Measurements from ENCODE around the gene ADCK1.

Gene ADCK1

DNA sequence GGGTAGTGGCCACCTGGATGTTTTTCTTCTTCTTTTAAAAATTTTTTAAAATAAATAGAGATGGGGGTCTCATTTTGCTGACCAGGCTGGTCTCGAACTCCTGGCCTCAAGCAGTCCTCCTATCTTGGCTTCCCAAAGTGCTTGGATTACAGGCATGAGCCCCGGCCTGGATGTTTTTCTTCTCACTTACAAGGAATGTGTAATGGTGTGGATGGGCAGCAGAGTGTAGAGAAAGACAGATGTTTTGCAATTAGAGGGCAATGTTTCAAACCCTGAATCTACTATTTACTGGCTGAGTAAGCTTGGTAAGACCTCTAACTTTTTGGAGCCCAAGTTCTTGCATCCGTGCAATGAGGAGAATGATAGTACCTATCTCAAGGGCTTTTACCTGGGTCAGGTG lies 48.1 kb downstream of the ADCK1 start:
- no peak overlapping the region for H2AFZ ChIP-seq (ENCODE audit: low read depth, low read length, severe bottlenecking)
- no peaks in the 10 kb centered on the region for H3K36me3 ChIP-seq (ENCODE audit: low read length)
- no peaks in the 10 kb centered on the region for H3K27me3 ChIP-seq (ENCODE audit: low read length)
- no peaks in the 10 kb centered on the region for H3K9me3 ChIP-seq (ENCODE audit: insufficient read depth, low read length)
- H3K4me2 ChIP-seq (ENCODE audit: low read depth, low read length, poor library complexity, severe bottlenecking) = no peak overlapping the region
- H3K9me2 ChIP-seq (replicated peaks; ENCODE audit: insufficient read depth, low read length) = no peaks in the 10 kb centered on the region
- TF ChIP-seq, protein P1, sequence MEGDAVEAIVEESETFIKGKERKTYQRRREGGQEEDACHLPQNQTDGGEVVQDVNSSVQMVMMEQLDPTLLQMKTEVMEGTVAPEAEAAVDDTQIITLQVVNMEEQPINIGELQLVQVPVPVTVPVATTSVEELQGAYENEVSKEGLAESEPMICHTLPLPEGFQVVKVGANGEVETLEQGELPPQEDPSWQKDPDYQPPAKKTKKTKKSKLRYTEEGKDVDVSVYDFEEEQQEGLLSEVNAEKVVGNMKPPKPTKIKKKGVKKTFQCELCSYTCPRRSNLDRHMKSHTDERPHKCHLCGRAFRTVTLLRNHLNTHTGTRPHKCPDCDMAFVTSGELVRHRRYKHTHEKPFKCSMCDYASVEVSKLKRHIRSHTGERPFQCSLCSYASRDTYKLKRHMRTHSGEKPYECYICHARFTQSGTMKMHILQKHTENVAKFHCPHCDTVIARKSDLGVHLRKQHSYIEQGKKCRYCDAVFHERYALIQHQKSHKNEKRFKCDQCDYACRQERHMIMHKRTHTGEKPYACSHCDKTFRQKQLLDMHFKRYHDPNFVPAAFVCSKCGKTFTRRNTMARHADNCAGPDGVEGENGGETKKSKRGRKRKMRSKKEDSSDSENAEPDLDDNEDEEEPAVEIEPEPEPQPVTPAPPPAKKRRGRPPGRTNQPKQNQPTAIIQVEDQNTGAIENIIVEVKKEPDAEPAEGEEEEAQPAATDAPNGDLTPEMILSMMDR (IDR thresholded peaks at IDR 0.05; ENCODE audit: insufficient read depth, low read length, poor library complexity, severe bottlenecking) = no peak
- TF ChIP-seq EZH2phosphoT487 (conservative IDR thresholded peaks at IDR 0.05; ENCODE audit: low read length) = no peak
- H3K27ac ChIP-seq (ENCODE audit: low read depth, low read length) = no peak overlapping the region
- no peak overlapping the region for H3K4me3 ChIP-seq (ENCODE audit: insufficient read depth, low read length, poor library complexity, severe bottlenecking)
- no peak overlapping the region for H3K9ac ChIP-seq (ENCODE audit: low read length)
- H3F3A ChIP-seq (ENCODE audit: insufficient read depth) = no peaks in the 10 kb centered on the region
- H4K20me1 ChIP-seq (ENCODE audit: low read depth, low read length) = no peaks in the 10 kb centered on the region
- no peaks in the 10 kb centered on the region for H3K79me2 ChIP-seq (ENCODE audit: insufficient read depth, low read length)

DNA sequence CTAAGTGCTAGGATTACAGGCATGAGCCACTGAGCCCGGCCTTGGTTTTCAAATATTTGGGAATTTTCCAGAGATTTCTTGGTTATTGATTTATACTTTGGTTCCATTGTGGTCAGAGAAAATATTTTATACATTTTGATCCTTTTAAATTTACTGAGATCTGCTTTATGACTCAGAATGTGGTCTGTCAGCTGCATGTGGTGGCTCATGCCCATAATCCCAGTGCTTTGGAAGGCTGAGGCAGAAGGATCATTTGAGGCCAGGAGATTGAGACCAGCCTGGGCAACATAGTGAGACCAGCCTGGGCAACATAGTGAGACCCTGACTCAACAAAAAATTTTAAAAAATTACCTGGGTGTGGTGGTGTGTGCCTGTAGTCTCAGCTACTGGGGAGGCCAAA lies 49.8 kb downstream of the ADCK1 start:
- no peaks in the 10 kb centered on the region for H3K36me3 ChIP-seq (ENCODE audit: low read length)
- H3K79me2 ChIP-seq (ENCODE audit: insufficient read depth, low read length) = no peaks in the 10 kb centered on the region
- no peak overlapping the region for H3K27ac ChIP-seq (ENCODE audit: low read depth, low read length)
- no peak for TF ChIP-seq EZH2phosphoT487 (conservative IDR thresholded peaks at IDR 0.05; ENCODE audit: low read length)
- TF ChIP-seq, protein P1 (IDR thresholded peaks at IDR 0.05; ENCODE audit: insufficient read depth, low read length, poor library complexity, severe bottlenecking) = no peak
- no peaks in the 10 kb centered on the region for H3F3A ChIP-seq (ENCODE audit: insufficient read depth)
- H2AFZ ChIP-seq (ENCODE audit: low read depth, low read length, severe bottlenecking) = no peak overlapping the region
- H3K27me3 ChIP-seq (ENCODE audit: low read length) = no peaks in the 10 kb centered on the region
- H3K4me2 ChIP-seq (ENCODE audit: low read depth, low read length, poor library complexity, severe bottlenecking) = no peak overlapping the region
- no peak overlapping the region for H3K4me3 ChIP-seq (ENCODE audit: insufficient read depth, low read length, poor library complexity, severe bottlenecking)
- no peaks in the 10 kb centered on the region for H4K20me1 ChIP-seq (ENCODE audit: low read depth, low read length)
- no peak overlapping the region for H3K9ac ChIP-seq (ENCODE audit: low read length)
- no peaks in the 10 kb centered on the region for H3K9me2 ChIP-seq (replicated peaks; ENCODE audit: insufficient read depth, low read length)
- no peaks in the 10 kb centered on the region for H3K9me3 ChIP-seq (ENCODE audit: insufficient read depth, low read length)

DNA sequence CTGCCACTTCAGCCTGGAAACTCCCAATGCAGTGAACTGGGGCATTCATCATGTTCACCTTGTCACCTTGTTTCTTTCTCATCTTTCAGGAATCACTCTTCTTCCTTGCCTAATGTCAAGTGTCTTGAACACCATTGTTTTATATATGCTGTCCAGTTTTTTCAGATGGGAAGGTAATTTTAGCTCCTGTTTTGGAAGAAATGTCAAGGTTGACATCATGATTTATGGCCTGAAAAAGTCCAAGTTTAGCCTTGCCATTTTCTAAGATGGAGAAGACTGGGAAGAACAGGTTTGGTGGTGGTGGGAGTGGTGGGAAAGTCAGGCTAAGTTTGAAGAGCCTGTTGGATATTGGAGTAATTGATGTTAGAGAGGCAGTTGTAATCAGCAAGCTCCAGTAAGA lies 54.0 kb downstream of the ADCK1 start:
- TF ChIP-seq, protein P1 (IDR thresholded peaks at IDR 0.05; ENCODE audit: insufficient read depth, low read length, poor library complexity, severe bottlenecking) = no peak
- no peak for TF ChIP-seq EZH2phosphoT487 (conservative IDR thresholded peaks at IDR 0.05; ENCODE audit: low read length)
- no peaks in the 10 kb centered on the region for H4K20me1 ChIP-seq (ENCODE audit: low read depth, low read length)
- no peak overlapping the region for H3K27ac ChIP-seq (ENCODE audit: low read depth, low read length)
- no peaks in the 10 kb centered on the region for H3K79me2 ChIP-seq (ENCODE audit: insufficient read depth, low read length)
- H3K9me2 ChIP-seq (replicated peaks; ENCODE audit: insufficient read depth, low read length) = no peaks in the 10 kb centered on the region
- H3K9ac ChIP-seq (ENCODE audit: low read length) = no peak overlapping the region
- no peak overlapping the region for H3K4me2 ChIP-seq (ENCODE audit: low read depth, low read length, poor library complexity, severe bottlenecking)
- H3F3A ChIP-seq (ENCODE audit: insufficient read depth) = no peaks in the 10 kb centered on the region
- no peaks in the 10 kb centered on the region for H3K27me3 ChIP-seq (ENCODE audit: low read length)
- no peaks in the 10 kb centered on the region for H3K36me3 ChIP-seq (ENCODE audit: low read length)
- no peak overlapping the region for H2AFZ ChIP-seq (ENCODE audit: low read depth, low read length, severe bottlenecking)
- H3K4me3 ChIP-seq (ENCODE audit: insufficient read depth, low read length, poor library complexity, severe bottlenecking) = no peak overlapping the region
- no peaks in the 10 kb centered on the region for H3K9me3 ChIP-seq (ENCODE audit: insufficient read depth, low read length)
